ENCODE measurements around the gene GLRA2.

Gene GLRA2

GRCh38 chrX:14775416-14775815 is 246.1 kb downstream of the GLRA2 start:
- Histone ChIP-seq H4K8ac (ENCODE audit: low read length) (no peak overlapping the region), H3K27me3 (ENCODE audit: control insufficient read depth in 1 of 2, insufficient read depth in 1 of 2, low read length in 2 of 2) (no peaks in the 10 kb centered on the region), H3K9me3 (ENCODE audit: control insufficient read depth, low read length) (peaks cover 12% of the 10 kb centered on the region), H3K4ac (ENCODE audit: low read depth in 1 of 2, low read length in 2 of 2) (no peak overlapping the region), H2BK12ac (ENCODE audit: low read length in 2 of 2) (no peak overlapping the region), H2BK120ac (ENCODE audit: low read depth, low read length) (no peak overlapping the region), H3K4me1 (ENCODE audit: control insufficient read depth, insufficient read depth, low read depth, low read length) (no peaks in the 10 kb centered on the region), H2BK15ac (ENCODE audit: low read depth, poor library complexity, severe bottlenecking) (no peak overlapping the region), H3K27ac (ENCODE audit: low read length, poor library complexity, severe bottlenecking) (no peak overlapping the region), H3K23ac (ENCODE audit: low read length in 2 of 2) (no peak overlapping the region), H3K4me2 (ENCODE audit: low read length, poor library complexity, severe bottlenecking) (no peak overlapping the region), H2AFZ (ENCODE audit: low read depth, low read length) (no peak overlapping the region), H3K9ac (ENCODE audit: low read length) (no peak overlapping the region), H3K4me3 (ENCODE audit: insufficient read depth in 1 of 2, low read depth in 1 of 2, low read length in 2 of 2) (no peak overlapping the region), H2AK5ac (ENCODE audit: low read length, severe bottlenecking) (no peak overlapping the region), H4K91ac (ENCODE audit: low read length) (no peak overlapping the region), H3K79me1 (replicated peaks; ENCODE audit: low read length, poor library complexity, severe bottlenecking) (no peaks in the 10 kb centered on the region), H3K14ac (ENCODE audit: low read length in 2 of 2) (no peak overlapping the region), H3K18ac (ENCODE audit: low read depth in 1 of 2, low read length in 2 of 2) (no peak overlapping the region), H3K36me3 (ENCODE audit: control insufficient read depth in 1 of 2, insufficient read depth in 2 of 2, low read depth in 1 of 2, low read length in 2 of 2) (no peaks in the 10 kb centered on the region), H2BK5ac (ENCODE audit: low read depth, low read length, poor library complexity, severe bottlenecking) (no peak overlapping the region)
- DNase-seq, result peak; percentile 2
- 88% methylated on average over 2 of the region's 3 CpGs for WGBS

- no peak overlapping the region for H2BK15ac ChIP-seq (ENCODE audit: low read depth, poor library complexity, severe bottlenecking)
- peaks cover 4% of the 10 kb centered on the region for H3K9me3 ChIP-seq (ENCODE audit: control insufficient read depth, low read length)
- H2AK5ac ChIP-seq (ENCODE audit: low read length, severe bottlenecking), result no peak overlapping the region
- no peak overlapping the region for H3K4me3 ChIP-seq (ENCODE audit: insufficient read depth in 1 of 2, low read depth in 1 of 2, low read length in 2 of 2)
- DNase-seq, result no peak
- H3K4ac ChIP-seq (ENCODE audit: low read depth in 1 of 2, low read length in 2 of 2), result no peak overlapping the region
- no peak overlapping the region for H4K8ac ChIP-seq (ENCODE audit: low read length)
- H3K4me1 ChIP-seq (ENCODE audit: control insufficient read depth, insufficient read depth, low read depth, low read length), result no peaks in the 10 kb centered on the region
- H2BK5ac ChIP-seq (ENCODE audit: low read depth, low read length, poor library complexity, severe bottlenecking), result no peak overlapping the region
- no peak overlapping the region for H3K4me2 ChIP-seq (ENCODE audit: low read length, poor library complexity, severe bottlenecking)
- H3K14ac ChIP-seq (ENCODE audit: low read length in 2 of 2), result no peak overlapping the region
- no peak overlapping the region for H3K9ac ChIP-seq (ENCODE audit: low read length)
- H3K27me3 ChIP-seq (ENCODE audit: control insufficient read depth in 1 of 2, insufficient read depth in 1 of 2, low read length in 2 of 2), result no peaks in the 10 kb centered on the region
- H2AFZ ChIP-seq (ENCODE audit: low read depth, low read length), result no peak overlapping the region
- no peak overlapping the region for H2BK120ac ChIP-seq (ENCODE audit: low read depth, low read length)
- H3K79me1 ChIP-seq (replicated peaks; ENCODE audit: low read length, poor library complexity, severe bottlenecking), result no peaks in the 10 kb centered on the region
- no peak overlapping the region for H3K27ac ChIP-seq (ENCODE audit: low read length, poor library complexity, severe bottlenecking)
- no peaks in the 10 kb centered on the region for H3K36me3 ChIP-seq (ENCODE audit: control insufficient read depth in 1 of 2, insufficient read depth in 2 of 2, low read depth in 1 of 2, low read length in 2 of 2)
- WGBS, result no CpG with 5 or more reads among the region's 2 CpGs
- H3K23ac ChIP-seq (ENCODE audit: low read length in 2 of 2), result no peak overlapping the region
- no peak overlapping the region for H3K18ac ChIP-seq (ENCODE audit: low read depth in 1 of 2, low read length in 2 of 2)
- H4K91ac ChIP-seq (ENCODE audit: low read length), result no peak overlapping the region
- H2BK12ac ChIP-seq (ENCODE audit: low read length in 2 of 2), result no peak overlapping the region
These were observed 247.6 kb downstream of the GLRA2 start for GRCh38 chrX:14776901-14777300.

GRCh38 chrX:14777525-14777924 is 248.2 kb downstream of the GLRA2 start:
- no peak overlapping the region for H3K18ac ChIP-seq (ENCODE audit: low read depth in 1 of 2, low read length in 2 of 2)
- no peak overlapping the region for H3K4me3 ChIP-seq (ENCODE audit: insufficient read depth in 1 of 2, low read depth in 1 of 2, low read length in 2 of 2)
- no peak overlapping the region for H3K23ac ChIP-seq (ENCODE audit: low read length in 2 of 2)
- no peaks in the 10 kb centered on the region for H3K4me1 ChIP-seq (ENCODE audit: control insufficient read depth, insufficient read depth, low read depth, low read length)
- H3K36me3 ChIP-seq (ENCODE audit: control insufficient read depth in 1 of 2, insufficient read depth in 2 of 2, low read depth in 1 of 2, low read length in 2 of 2), result no peaks in the 10 kb centered on the region
- no peak overlapping the region for H3K4me2 ChIP-seq (ENCODE audit: low read length, poor library complexity, severe bottlenecking)
- no CpG with 5 or more reads among the region's 2 CpGs for WGBS
- no peak overlapping the region for H3K27ac ChIP-seq (ENCODE audit: low read length, poor library complexity, severe bottlenecking)
- no peak overlapping the region for H2BK5ac ChIP-seq (ENCODE audit: low read depth, low read length, poor library complexity, severe bottlenecking)
- peaks cover 4% of the 10 kb centered on the region for H3K9me3 ChIP-seq (ENCODE audit: control insufficient read depth, low read length)
- no peak overlapping the region for H3K4ac ChIP-seq (ENCODE audit: low read depth in 1 of 2, low read length in 2 of 2)
- no peak overlapping the region for H2AK5ac ChIP-seq (ENCODE audit: low read length, severe bottlenecking)
- peak; percentile 45 for DNase-seq
- no peaks in the 10 kb centered on the region for H3K79me1 ChIP-seq (replicated peaks; ENCODE audit: low read length, poor library complexity, severe bottlenecking)
- no peak overlapping the region for H4K91ac ChIP-seq (ENCODE audit: low read length)
- no peak overlapping the region for H2BK15ac ChIP-seq (ENCODE audit: low read depth, poor library complexity, severe bottlenecking)
- H2AFZ ChIP-seq (ENCODE audit: low read depth, low read length), result no peak overlapping the region
- no peak overlapping the region for H3K14ac ChIP-seq (ENCODE audit: low read length in 2 of 2)
- H3K9ac ChIP-seq (ENCODE audit: low read length), result no peak overlapping the region
- no peak overlapping the region for H2BK12ac ChIP-seq (ENCODE audit: low read length in 2 of 2)
- no peak overlapping the region for H4K8ac ChIP-seq (ENCODE audit: low read length)
- H2BK120ac ChIP-seq (ENCODE audit: low read depth, low read length), result no peak overlapping the region
- H3K27me3 ChIP-seq (ENCODE audit: control insufficient read depth in 1 of 2, insufficient read depth in 1 of 2, low read length in 2 of 2), result no peaks in the 10 kb centered on the region

- Histone ChIP-seq H2BK12ac (ENCODE audit: low read length in 2 of 2) (no peak overlapping the region), H3K36me3 (ENCODE audit: control insufficient read depth in 1 of 2, insufficient read depth in 2 of 2, low read depth in 1 of 2, low read length in 2 of 2) (no peaks in the 10 kb centered on the region), H3K9me3 (ENCODE audit: control insufficient read depth, low read length) (no peaks in the 10 kb centered on the region), H4K91ac (ENCODE audit: low read length) (no peak overlapping the region), H3K23ac (ENCODE audit: low read length in 2 of 2) (no peak overlapping the region), H4K8ac (ENCODE audit: low read length) (no peak overlapping the region), H3K14ac (ENCODE audit: low read length in 2 of 2) (no peak overlapping the region), H2BK5ac (ENCODE audit: low read depth, low read length, poor library complexity, severe bottlenecking) (no peak overlapping the region), H3K4ac (ENCODE audit: low read depth in 1 of 2, low read length in 2 of 2) (no peak overlapping the region), H3K27ac (ENCODE audit: low read length, poor library complexity, severe bottlenecking) (no peak overlapping the region), H3K9ac (ENCODE audit: low read length) (no peak overlapping the region), H2AFZ (ENCODE audit: low read depth, low read length) (no peak overlapping the region), H3K18ac (ENCODE audit: low read depth in 1 of 2, low read length in 2 of 2) (no peak overlapping the region), H3K4me2 (ENCODE audit: low read length, poor library complexity, severe bottlenecking) (no peak overlapping the region), H2BK15ac (ENCODE audit: low read depth, poor library complexity, severe bottlenecking) (no peak overlapping the region), H2AK5ac (ENCODE audit: low read length, severe bottlenecking) (no peak overlapping the region), H3K27me3 (ENCODE audit: control insufficient read depth in 1 of 2, insufficient read depth in 1 of 2, low read length in 2 of 2) (no peaks in the 10 kb centered on the region), H3K4me3 (ENCODE audit: insufficient read depth in 1 of 2, low read depth in 1 of 2, low read length in 2 of 2) (no peak overlapping the region), H3K4me1 (ENCODE audit: control insufficient read depth, insufficient read depth, low read depth, low read length) (no peaks in the 10 kb centered on the region), H2BK120ac (ENCODE audit: low read depth, low read length) (no peak overlapping the region), H3K79me1 (replicated peaks; ENCODE audit: low read length, poor library complexity, severe bottlenecking) (no peaks in the 10 kb centered on the region)
- 50% methylated on average over 1 of the region's 1 CpG for WGBS
- no peak for DNase-seq
These were observed 250.2 kb downstream of the GLRA2 start for GRCh38 chrX:14779580-14779979.
